NCI-H2196 treated with DMSO at 0.1 percent for 48 hours (cell line): ENCODE measurements around the gene SLC30A3.
"Not testable (repeated sequence)": the region's sequence is repeated elsewhere in the genome, so short reads cannot be mapped to it uniquely, and the experiment has no call there.

Source experiments
- DNase-seq: peaks from one replicate; lab custom pipeline; 2025; ENCODE audit not compliant: unreplicated experiment; lab: John Stamatoyannopoulos, UW

The SLC30A3 gene

GRCh38 chr2:27288610-27289009 lies 25.8 kb upstream of the SLC30A3 start:
- no peak for DNase-seq

- DNase-seq: no peak
These were observed 22.6 kb upstream of the SLC30A3 start for GRCh38 chr2:27285481-27285880.

GRCh38 chr2:27284996-27285395 lies 22.1 kb upstream of the SLC30A3 start:
- no peak for DNase-seq

GRCh38 chr2:27282892-27283291 lies 20.0 kb upstream of the SLC30A3 start:
- no peak for DNase-seq

GRCh38 chr2:27281855-27282559 lies 19.2 kb upstream of the SLC30A3 start, which contains the start of gene TRIM54:
TRIM54 (plus strand) TSS chr2:27282429; CDS start chr2:27282732, 303 bp downstream.
- DNase-seq: no peak

- no peak for DNase-seq
These were observed 18.6 kb upstream of the SLC30A3 start for GRCh38 chr2:27281442-27281841.

GRCh38 chr2:27280826-27281225 lies 18.0 kb upstream of the SLC30A3 start:
- DNase-seq: no peak

GRCh38 chr2:27278010-27278409 lies 15.2 kb upstream of the SLC30A3 start:
- no peak for DNase-seq

GRCh38 chr2:27275211-27276150 lies 12.6 kb upstream of the SLC30A3 start, which contains the start of gene DNAJC5G:
DNAJC5G (plus strand) TSS chr2:27275433; CDS start chr2:27276729, 1,296 bp downstream.
- DNase-seq: no peak

GRCh38 chr2:27272537-27273522 lies 10.0 kb upstream of the SLC30A3 start:
- not testable (repeated sequence) for DNase-seq

- DNase-seq: no peak
These were observed 8.9 kb upstream of the SLC30A3 start for GRCh38 chr2:27271631-27272340.

- DNase-seq: no peak
These were observed 7.8 kb upstream of the SLC30A3 start for GRCh38 chr2:27270670-27271069.

GRCh38 chr2:27270131-27270530 lies 7.3 kb upstream of the SLC30A3 start:
- no peak for DNase-seq

- not testable (repeated sequence) for DNase-seq
These were observed 5.4 kb upstream of the SLC30A3 start for GRCh38 chr2:27268296-27268695.

GRCh38 chr2:27265536-27265870 lies 2.7 kb upstream of the SLC30A3 start:
- DNase-seq: no peak

- DNase-seq: peak; percentile 56
These were observed 2.1 kb upstream of the SLC30A3 start for GRCh38 chr2:27264753-27265535.

GRCh38 chr2:27264253-27264752 lies 1.5 kb upstream of the SLC30A3 start:
- DNase-seq: no peak

- no peak for DNase-seq
These were observed 723 bp upstream of the SLC30A3 start for GRCh38 chr2:27263287-27264252.
